Measurements from ENCODE around the gene ASXL3.

Gene ASXL3

GRCh38 chr18:33560686-33561370, 17.2 kb upstream of the ASXL3 start:
- no peaks in the 10 kb centered on the region for H3K79me2 ChIP-seq (ENCODE audit: control insufficient read depth, low read length)
- no peak overlapping the region for H3K27ac ChIP-seq (ENCODE audit: low read depth, low read length)
- TF ChIP-seq EZH2phosphoT487 (IDR thresholded peaks at IDR 0.05; ENCODE audit: borderline replicate concordance, low read length) = no peak
- TF ChIP-seq, protein P1, sequence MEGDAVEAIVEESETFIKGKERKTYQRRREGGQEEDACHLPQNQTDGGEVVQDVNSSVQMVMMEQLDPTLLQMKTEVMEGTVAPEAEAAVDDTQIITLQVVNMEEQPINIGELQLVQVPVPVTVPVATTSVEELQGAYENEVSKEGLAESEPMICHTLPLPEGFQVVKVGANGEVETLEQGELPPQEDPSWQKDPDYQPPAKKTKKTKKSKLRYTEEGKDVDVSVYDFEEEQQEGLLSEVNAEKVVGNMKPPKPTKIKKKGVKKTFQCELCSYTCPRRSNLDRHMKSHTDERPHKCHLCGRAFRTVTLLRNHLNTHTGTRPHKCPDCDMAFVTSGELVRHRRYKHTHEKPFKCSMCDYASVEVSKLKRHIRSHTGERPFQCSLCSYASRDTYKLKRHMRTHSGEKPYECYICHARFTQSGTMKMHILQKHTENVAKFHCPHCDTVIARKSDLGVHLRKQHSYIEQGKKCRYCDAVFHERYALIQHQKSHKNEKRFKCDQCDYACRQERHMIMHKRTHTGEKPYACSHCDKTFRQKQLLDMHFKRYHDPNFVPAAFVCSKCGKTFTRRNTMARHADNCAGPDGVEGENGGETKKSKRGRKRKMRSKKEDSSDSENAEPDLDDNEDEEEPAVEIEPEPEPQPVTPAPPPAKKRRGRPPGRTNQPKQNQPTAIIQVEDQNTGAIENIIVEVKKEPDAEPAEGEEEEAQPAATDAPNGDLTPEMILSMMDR (IDR thresholded peaks at IDR 0.05; ENCODE audit: low read depth, low read length, poor library complexity, severe bottlenecking) = no peak
- H3K9me2 ChIP-seq (replicated peaks; ENCODE audit: control insufficient read depth, low read length) = no peaks in the 10 kb centered on the region
- no peaks in the 10 kb centered on the region for H3K36me3 ChIP-seq (ENCODE audit: control insufficient read depth, low read length)
- H3K4me2 ChIP-seq (ENCODE audit: low read length) = no peak overlapping the region
- no peaks in the 10 kb centered on the region for H3K27me3 ChIP-seq (ENCODE audit: control insufficient read depth, low read length)
- H3F3A ChIP-seq (ENCODE audit: control insufficient read depth, insufficient read depth) = no peaks in the 10 kb centered on the region
- H3K4me1 ChIP-seq (ENCODE audit: control insufficient read depth, low read length) = no peaks in the 10 kb centered on the region
- H4K20me1 ChIP-seq (ENCODE audit: control insufficient read depth, insufficient read depth, low read depth, low read length) = no peaks in the 10 kb centered on the region
- H3K4me3 ChIP-seq (ENCODE audit: low read length) = no peak overlapping the region
- H3K9me3 ChIP-seq (ENCODE audit: control insufficient read depth, insufficient read depth, low read length) = peaks cover 4% of the 10 kb centered on the region; the same call in 1 of the 2 replicates

DNA sequence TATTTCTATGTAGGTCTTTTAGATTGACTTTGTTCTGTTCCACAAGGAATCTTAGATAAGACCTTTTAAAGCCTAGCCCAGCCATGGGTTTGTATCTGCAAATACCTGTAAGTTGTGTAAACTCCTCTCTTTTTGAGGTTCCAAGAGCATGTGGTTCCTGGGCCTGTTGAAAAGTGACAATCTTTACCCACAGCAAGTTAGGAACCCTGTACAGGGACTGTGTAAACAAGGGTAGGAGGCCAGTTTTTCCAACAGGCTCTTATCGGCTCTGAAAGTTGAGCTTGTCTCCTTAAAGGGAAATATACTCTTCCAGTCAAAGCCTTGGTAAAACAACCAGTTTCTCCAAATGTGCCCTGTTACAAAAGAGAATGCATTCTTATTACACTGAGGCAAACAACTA, 15.3 kb upstream of the ASXL3 start:
- Histone ChIP-seq H3K9me3 (ENCODE audit: control insufficient read depth, insufficient read depth, low read length) (peaks cover 17% of the 10 kb centered on the region), H3K36me3 (ENCODE audit: control insufficient read depth, low read length) (no peaks in the 10 kb centered on the region), H3K9me2 (replicated peaks; ENCODE audit: control insufficient read depth, low read length) (no peaks in the 10 kb centered on the region), H3K4me2 (ENCODE audit: low read length) (no peak overlapping the region), H3K4me1 (ENCODE audit: control insufficient read depth, low read length) (no peaks in the 10 kb centered on the region), H4K20me1 (ENCODE audit: control insufficient read depth, insufficient read depth, low read depth, low read length) (no peaks in the 10 kb centered on the region), H3K27ac (ENCODE audit: low read depth, low read length) (no peak overlapping the region), H3K79me2 (ENCODE audit: control insufficient read depth, low read length) (no peaks in the 10 kb centered on the region), H3K27me3 (ENCODE audit: control insufficient read depth, low read length) (no peaks in the 10 kb centered on the region), H3K4me3 (ENCODE audit: low read length) (no peak overlapping the region), H3F3A (ENCODE audit: control insufficient read depth, insufficient read depth) (no peaks in the 10 kb centered on the region)
- TF ChIP-seq, protein P1 (IDR thresholded peaks at IDR 0.05; ENCODE audit: low read depth, low read length, poor library complexity, severe bottlenecking) = no peak
- no peak for TF ChIP-seq EZH2phosphoT487 (IDR thresholded peaks at IDR 0.05; ENCODE audit: borderline replicate concordance, low read length)

DNA sequence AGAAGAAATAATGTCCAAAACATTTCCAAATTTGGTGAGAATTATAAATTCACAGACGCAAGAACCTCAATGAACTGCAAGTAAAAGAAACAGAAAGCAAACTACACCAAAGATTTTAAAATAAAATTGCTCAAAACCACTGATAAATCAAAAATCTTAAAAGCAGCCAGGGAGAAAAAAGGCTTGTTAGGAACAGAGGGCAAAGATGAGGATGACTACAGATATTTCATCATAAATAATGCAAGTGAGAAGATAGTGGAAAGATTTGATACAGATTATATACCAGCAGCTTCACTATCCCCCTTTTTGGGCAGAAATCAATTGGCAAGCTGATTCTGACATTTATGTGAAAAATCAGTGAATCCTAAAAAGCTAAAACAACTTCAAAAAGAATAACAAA, 10.3 kb upstream of the ASXL3 start:
- Histone ChIP-seq H3K27ac (ENCODE audit: low read depth, low read length) (no peak overlapping the region), H3K36me3 (ENCODE audit: control insufficient read depth, low read length) (no peaks in the 10 kb centered on the region), H3F3A (ENCODE audit: control insufficient read depth, insufficient read depth) (no peaks in the 10 kb centered on the region), H3K4me2 (ENCODE audit: low read length) (no peak overlapping the region), H3K79me2 (ENCODE audit: control insufficient read depth, low read length) (no peaks in the 10 kb centered on the region), H3K9me2 (replicated peaks; ENCODE audit: control insufficient read depth, low read length) (no peaks in the 10 kb centered on the region), H3K4me3 (ENCODE audit: low read length) (no peak overlapping the region), H3K27me3 (ENCODE audit: control insufficient read depth, low read length) (no peaks in the 10 kb centered on the region), H4K20me1 (ENCODE audit: control insufficient read depth, insufficient read depth, low read depth, low read length) (no peaks in the 10 kb centered on the region), H3K9me3 (ENCODE audit: control insufficient read depth, insufficient read depth, low read length) (peaks cover 18% of the 10 kb centered on the region), H3K4me1 (ENCODE audit: control insufficient read depth, low read length) (no peaks in the 10 kb centered on the region)
- TF ChIP-seq, protein P1 (IDR thresholded peaks at IDR 0.05; ENCODE audit: low read depth, low read length, poor library complexity, severe bottlenecking) = no peak
- no peak for TF ChIP-seq EZH2phosphoT487 (IDR thresholded peaks at IDR 0.05; ENCODE audit: borderline replicate concordance, low read length)

All from DOHH2 (cell line).